HepG2 (cell line): ENCODE data around the gene ERH. TPM values are rescaled to one million over a fixed set of nuclear protein-coding genes. Genes with fewer than 3 reads are reported as not detected.

Experiments
- CC2D1A ChIP-seq: sonication (generic); formaldehyde crosslinking; IDR thresholded peaks from 2 replicates; pipeline ENCODE4 v1.8.1; 2023; ENCODE audit warnings: mild to moderate bottlenecking, missing genetic modification reagents
- GLI4 ChIP-seq: sonication (generic); formaldehyde crosslinking; IDR thresholded peaks from 2 replicates; pipeline ENCODE4 v1.5.1; 2020; ENCODE audit warnings: missing genetic modification reagents, mild to moderate bottlenecking, moderate library complexity, borderline replicate concordance
- ISL2 ChIP-seq: sonication (generic); formaldehyde crosslinking; IDR thresholded peaks from 2 replicates; pipeline ENCODE4 v1.5.0; 2020; ENCODE audit warnings: missing genetic modification reagents
- MXI1 ChIP-seq: IDR thresholded peaks from 3 replicates; pipeline ENCODE4 v1.6.1; 2012; ENCODE audit warnings: low read depth, low read length, inconsistent platforms, borderline replicate concordance
- NR2C2 ChIP-seq: sonication (generic); formaldehyde crosslinking; IDR thresholded peaks from 2 replicates; pipeline ENCODE4 v1.4.0; 2020; ENCODE audit warnings: missing genetic modification reagents, mild to moderate bottlenecking, moderate library complexity, borderline replicate concordance
- XRCC5 ChIP-seq: fragments of 200-400 bp; formaldehyde crosslinking; optimal IDR thresholded peaks from 2 replicates; pipeline ENCODE3; 2017; ENCODE audit warnings: mild to moderate bottlenecking, low read length
- ZBTB7B ChIP-seq: sonication (generic); formaldehyde crosslinking; IDR thresholded peaks from 2 replicates; pipeline ENCODE4 v1.4.0; 2020; ENCODE audit warnings: missing genetic modification reagents
- ZFP36 ChIP-seq: fragments of 150-350 bp; IDR thresholded peaks from 2 replicates; pipeline ENCODE4 v1.6.1; 2018; ENCODE audit warnings: borderline replicate concordance, low read length, low read depth; ENCODE audit not compliant: partially characterized antibody
- ZNF547 ChIP-seq: sonication (generic); formaldehyde crosslinking; IDR thresholded peaks from 2 replicates; pipeline ENCODE4 v1.5.1; 2020; ENCODE audit warnings: mild to moderate bottlenecking, missing genetic modification reagents
- ZNF605 ChIP-seq: sonication (generic); formaldehyde crosslinking; IDR thresholded peaks from 2 replicates; pipeline ENCODE4 v1.8.0; 2022; ENCODE audit warnings: mild to moderate bottlenecking, missing genetic modification reagents
- ZNF768 ChIP-seq: sonication (generic); formaldehyde crosslinking; IDR thresholded peaks from 2 replicates; pipeline ENCODE4 v1.4.0; 2020; ENCODE audit warnings: missing genetic modification reagents
- ZNF772 ChIP-seq: sonication (generic); formaldehyde crosslinking; IDR thresholded peaks from 2 replicates; pipeline ENCODE4 v1.5.0; 2020; ENCODE audit warnings: mild to moderate bottlenecking, missing genetic modification reagents
- ZSCAN25 ChIP-seq: sonication (generic); formaldehyde crosslinking; IDR thresholded peaks from 2 replicates; pipeline ENCODE4 v1.8.0; 2022; ENCODE audit warnings: mild to moderate bottlenecking, missing genetic modification reagents
- polyA plus RNA-seq, 8 experiments: library from polyadenylated mRNA; depleted of rRNA in 3 of 8; stranded (reverse) in 7 of 8; unstranded in 1 of 8; fragments of >200 nt; fragmentation: Illumina TruSeq in 4 of 8; extraction: Trizol in 4 of 8; gene quantifications; 2 replicates each; pipeline versions ENCODE4 v1.2.1 to v1.2.3, GENCODE V29; 2011 to 2016; ENCODE audit warnings: low read depth in 4 of 8, missing spikeins in 1 of 8, mixed read lengths in 1 of 8; ENCODE audit not compliant: insufficient read depth in 1 of 8
- total RNA-seq, 5 experiments: library from RNA; depleted of rRNA; stranded (reverse); fragments of >200 nt; fragmentation: Illumina TruSeq; extraction: Trizol; gene quantifications; 2 replicates each; pipeline ENCODE4 v1.2.3, GENCODE V29; 2016; ENCODE audit warnings: low read depth in 1 of 5
- TF ChIP-seq, protein P1 (sequence below): sonication (generic); formaldehyde crosslinking; conservative IDR thresholded peaks from 2 replicates; pipeline ENCODE4 v1.8.0; 2022; ENCODE audit warnings: mild to moderate bottlenecking, moderate library complexity, missing genetic modification reagents
- TF ChIP-seq, protein P2 (sequence below): sonication (generic); formaldehyde crosslinking; IDR thresholded peaks from 2 replicates; pipeline ENCODE4 v1.5.1; 2020; ENCODE audit warnings: mild to moderate bottlenecking, missing genetic modification reagents, moderate library complexity
- TF ChIP-seq, protein P3 (sequence below): sonication (generic); formaldehyde crosslinking; IDR thresholded peaks from 2 replicates; pipeline ENCODE4 v1.5.0; 2020; ENCODE audit warnings: missing genetic modification reagents
- TF ChIP-seq, protein P4 (sequence below): sonication (generic); formaldehyde crosslinking; IDR thresholded peaks from 2 replicates; pipeline ENCODE4 v1.4.0; 2020; ENCODE audit warnings: missing genetic modification reagents
- TF ChIP-seq, protein P5 (sequence below): sonication (generic); formaldehyde crosslinking; IDR thresholded peaks from 2 replicates; pipeline ENCODE4 v1.5.0; 2020; ENCODE audit warnings: mild to moderate bottlenecking, missing genetic modification reagents
- TF ChIP-seq, protein P6 (sequence below): sonication (generic); formaldehyde crosslinking; IDR thresholded peaks from 2 replicates; pipeline ENCODE4 v1.8.1; 2023; ENCODE audit warnings: mild to moderate bottlenecking, missing genetic modification reagents

The ERH gene
- total and polyA plus RNA-seq, 2 of the 13 experiments (the other 11 are each of a cell fraction or from before 2014, with no cell fraction given) = 105 to 341 TPM

DNA sequence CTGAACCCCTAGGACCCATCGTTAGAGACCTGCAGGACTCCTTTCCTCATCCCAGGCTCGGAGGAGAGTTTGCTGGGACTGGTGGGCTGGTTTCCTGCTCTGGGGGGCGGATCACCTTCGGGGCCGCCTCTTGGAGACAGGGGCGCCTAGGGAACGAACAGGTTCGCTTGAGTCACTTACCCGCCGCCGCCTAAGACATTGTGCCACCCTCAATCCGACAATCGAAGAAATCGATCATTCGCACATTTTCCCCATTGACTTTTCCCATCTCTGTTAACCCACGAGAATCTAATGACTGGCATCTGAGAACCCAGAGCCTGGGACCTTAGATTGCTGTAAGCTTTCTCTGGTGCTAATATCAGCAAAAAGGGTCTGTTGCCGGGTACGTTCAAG is 715 bp upstream of the ERH start (continued):
- TF ChIP-seq, protein P1, sequence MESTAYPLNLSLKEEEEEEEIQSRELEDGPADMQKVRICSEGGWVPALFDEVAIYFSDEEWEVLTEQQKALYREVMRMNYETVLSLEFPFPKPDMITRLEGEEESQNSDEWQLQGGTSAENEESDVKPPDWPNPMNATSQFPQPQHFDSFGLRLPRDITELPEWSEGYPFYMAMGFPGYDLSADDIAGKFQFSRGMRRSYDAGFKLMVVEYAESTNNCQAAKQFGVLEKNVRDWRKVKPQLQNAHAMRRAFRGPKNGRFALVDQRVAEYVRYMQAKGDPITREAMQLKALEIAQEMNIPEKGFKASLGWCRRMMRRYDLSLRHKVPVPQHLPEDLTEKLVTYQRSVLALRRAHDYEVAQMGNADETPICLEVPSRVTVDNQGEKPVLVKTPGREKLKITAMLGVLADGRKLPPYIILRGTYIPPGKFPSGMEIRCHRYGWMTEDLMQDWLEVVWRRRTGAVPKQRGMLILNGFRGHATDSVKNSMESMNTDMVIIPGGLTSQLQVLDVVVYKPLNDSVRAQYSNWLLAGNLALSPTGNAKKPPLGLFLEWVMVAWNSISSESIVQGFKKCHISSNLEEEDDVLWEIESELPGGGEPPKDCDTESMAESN (CRISPR knock-in tag) = 0 out of 2 replicates have a peak, but pooled peaks have one; percentile 41
- TF ChIP-seq ZFP36 (no peak), XRCC5 (peak; percentile 0), CC2D1A (CRISPR knock-in tag) (0 out of 2 replicates have a peak, but pooled peaks have one; percentile 41), MXI1 (no peak), ZNF772 (CRISPR knock-in tag) (no peak), ISL2 (0 out of 2 replicates have a peak, but pooled peaks have one; percentile 2), GLI4 (CRISPR knock-in tag) (no peak), ZBTB7B (CRISPR knock-in tag) (peak; percentile 71), ZNF768 (CRISPR knock-in tag) (no peak), NR2C2 (0 out of 2 replicates have a peak, but pooled peaks have one; percentile 88), ZSCAN25 (CRISPR knock-in tag) (no peak), ZNF605 (0 out of 2 replicates have a peak, but pooled peaks have one; percentile 3), ZNF547 (CRISPR knock-in tag) (peak; percentile 38; the same call in 1 of the 2 replicates)
- TF ChIP-seq, protein P2, sequence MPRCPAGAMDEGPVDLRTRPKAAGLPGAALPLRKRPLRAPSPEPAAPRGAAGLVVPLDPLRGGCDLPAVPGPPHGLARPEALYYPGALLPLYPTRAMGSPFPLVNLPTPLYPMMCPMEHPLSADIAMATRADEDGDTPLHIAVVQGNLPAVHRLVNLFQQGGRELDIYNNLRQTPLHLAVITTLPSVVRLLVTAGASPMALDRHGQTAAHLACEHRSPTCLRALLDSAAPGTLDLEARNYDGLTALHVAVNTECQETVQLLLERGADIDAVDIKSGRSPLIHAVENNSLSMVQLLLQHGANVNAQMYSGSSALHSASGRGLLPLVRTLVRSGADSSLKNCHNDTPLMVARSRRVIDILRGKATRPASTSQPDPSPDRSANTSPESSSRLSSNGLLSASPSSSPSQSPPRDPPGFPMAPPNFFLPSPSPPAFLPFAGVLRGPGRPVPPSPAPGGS (CRISPR knock-in tag) = 0 out of 2 replicates have a peak, but pooled peaks have one; percentile 17
- TF ChIP-seq, protein P3, sequence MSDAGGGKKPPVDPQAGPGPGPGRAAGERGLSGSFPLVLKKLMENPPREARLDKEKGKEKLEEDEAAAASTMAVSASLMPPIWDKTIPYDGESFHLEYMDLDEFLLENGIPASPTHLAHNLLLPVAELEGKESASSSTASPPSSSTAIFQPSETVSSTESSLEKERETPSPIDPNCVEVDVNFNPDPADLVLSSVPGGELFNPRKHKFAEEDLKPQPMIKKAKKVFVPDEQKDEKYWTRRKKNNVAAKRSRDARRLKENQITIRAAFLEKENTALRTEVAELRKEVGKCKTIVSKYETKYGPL (CRISPR knock-in tag) = no peak
- TF ChIP-seq, protein P4, sequence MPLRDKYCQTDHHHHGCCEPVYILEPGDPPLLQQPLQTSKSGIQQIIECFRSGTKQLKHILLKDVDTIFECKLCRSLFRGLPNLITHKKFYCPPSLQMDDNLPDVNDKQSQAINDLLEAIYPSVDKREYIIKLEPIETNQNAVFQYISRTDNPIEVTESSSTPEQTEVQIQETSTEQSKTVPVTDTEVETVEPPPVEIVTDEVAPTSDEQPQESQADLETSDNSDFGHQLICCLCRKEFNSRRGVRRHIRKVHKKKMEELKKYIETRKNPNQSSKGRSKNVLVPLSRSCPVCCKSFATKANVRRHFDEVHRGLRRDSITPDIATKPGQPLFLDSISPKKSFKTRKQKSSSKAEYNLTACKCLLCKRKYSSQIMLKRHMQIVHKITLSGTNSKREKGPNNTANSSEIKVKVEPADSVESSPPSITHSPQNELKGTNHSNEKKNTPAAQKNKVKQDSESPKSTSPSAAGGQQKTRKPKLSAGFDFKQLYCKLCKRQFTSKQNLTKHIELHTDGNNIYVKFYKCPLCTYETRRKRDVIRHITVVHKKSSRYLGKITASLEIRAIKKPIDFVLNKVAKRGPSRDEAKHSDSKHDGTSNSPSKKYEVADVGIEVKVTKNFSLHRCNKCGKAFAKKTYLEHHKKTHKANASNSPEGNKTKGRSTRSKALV = no peak
- TF ChIP-seq, protein P5, sequence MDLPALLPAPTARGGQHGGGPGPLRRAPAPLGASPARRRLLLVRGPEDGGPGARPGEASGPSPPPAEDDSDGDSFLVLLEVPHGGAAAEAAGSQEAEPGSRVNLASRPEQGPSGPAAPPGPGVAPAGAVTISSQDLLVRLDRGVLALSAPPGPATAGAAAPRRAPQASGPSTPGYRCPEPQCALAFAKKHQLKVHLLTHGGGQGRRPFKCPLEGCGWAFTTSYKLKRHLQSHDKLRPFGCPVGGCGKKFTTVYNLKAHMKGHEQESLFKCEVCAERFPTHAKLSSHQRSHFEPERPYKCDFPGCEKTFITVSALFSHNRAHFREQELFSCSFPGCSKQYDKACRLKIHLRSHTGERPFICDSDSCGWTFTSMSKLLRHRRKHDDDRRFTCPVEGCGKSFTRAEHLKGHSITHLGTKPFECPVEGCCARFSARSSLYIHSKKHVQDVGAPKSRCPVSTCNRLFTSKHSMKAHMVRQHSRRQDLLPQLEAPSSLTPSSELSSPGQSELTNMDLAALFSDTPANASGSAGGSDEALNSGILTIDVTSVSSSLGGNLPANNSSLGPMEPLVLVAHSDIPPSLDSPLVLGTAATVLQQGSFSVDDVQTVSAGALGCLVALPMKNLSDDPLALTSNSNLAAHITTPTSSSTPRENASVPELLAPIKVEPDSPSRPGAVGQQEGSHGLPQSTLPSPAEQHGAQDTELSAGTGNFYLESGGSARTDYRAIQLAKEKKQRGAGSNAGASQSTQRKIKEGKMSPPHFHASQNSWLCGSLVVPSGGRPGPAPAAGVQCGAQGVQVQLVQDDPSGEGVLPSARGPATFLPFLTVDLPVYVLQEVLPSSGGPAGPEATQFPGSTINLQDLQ (CRISPR knock-in tag) = 0 out of 2 replicates have a peak, but pooled peaks have one; percentile 45
- TF ChIP-seq, protein P6, sequence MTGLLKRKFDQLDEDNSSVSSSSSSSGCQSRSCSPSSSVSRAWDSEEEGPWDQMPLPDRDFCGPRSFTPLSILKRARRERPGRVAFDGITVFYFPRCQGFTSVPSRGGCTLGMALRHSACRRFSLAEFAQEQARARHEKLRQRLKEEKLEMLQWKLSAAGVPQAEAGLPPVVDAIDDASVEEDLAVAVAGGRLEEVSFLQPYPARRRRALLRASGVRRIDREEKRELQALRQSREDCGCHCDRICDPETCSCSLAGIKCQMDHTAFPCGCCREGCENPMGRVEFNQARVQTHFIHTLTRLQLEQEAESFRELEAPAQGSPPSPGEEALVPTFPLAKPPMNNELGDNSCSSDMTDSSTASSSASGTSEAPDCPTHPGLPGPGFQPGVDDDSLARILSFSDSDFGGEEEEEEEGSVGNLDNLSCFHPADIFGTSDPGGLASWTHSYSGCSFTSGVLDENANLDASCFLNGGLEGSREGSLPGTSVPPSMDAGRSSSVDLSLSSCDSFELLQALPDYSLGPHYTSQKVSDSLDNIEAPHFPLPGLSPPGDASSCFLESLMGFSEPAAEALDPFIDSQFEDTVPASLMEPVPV = no peak
